Progenitor cell of endocrine pancreas (in vitro differentiated cells): ENCODE data around the gene AKT3. TPM values are rescaled to one million over a fixed set of nuclear protein-coding genes. Genes with fewer than 3 reads are reported as not detected.

Source experiments
- DNase-seq: peaks from one replicate; pipeline ENCODE4 v3.0.0; 2021; ENCODE audit warnings: low spot score; ENCODE audit not compliant: unreplicated experiment
- H3K27ac Mint-ChIP-seq: 2 replicates; pipeline ENCODE4 v1.8.0; 2021; ENCODE audit warnings: mild to moderate bottlenecking, moderate library complexity, mixed read lengths
- H3K27me3 Mint-ChIP-seq: 2 replicates; pipeline ENCODE4 v1.8.0; 2021; ENCODE audit warnings: mixed read lengths
- H3K36me3 Mint-ChIP-seq: 2 replicates; pipeline ENCODE4 v1.8.0; 2022; ENCODE audit warnings: mixed read lengths; ENCODE audit not compliant: insufficient read depth
- H3K4me1 Mint-ChIP-seq: 2 replicates; pipeline ENCODE4 v1.8.0; 2021; ENCODE audit warnings: low read depth, mixed read lengths
- H3K4me3 Mint-ChIP-seq: 2 replicates; pipeline ENCODE4 v1.8.0; 2021; ENCODE audit warnings: low read depth, mild to moderate bottlenecking, moderate library complexity, mixed read lengths
- H3K9me3 Mint-ChIP-seq: 2 replicates; pipeline ENCODE4 v1.8.0; 2021; ENCODE audit warnings: low read depth, mixed read lengths
- CTCF ChIP-seq: fragments of 200-600 bp; sonication (generic); IDR thresholded peaks from one replicate; pipeline ENCODE4 v1.5.0; 2021; ENCODE audit warnings: antibody characterized with exemption, mild to moderate bottlenecking; ENCODE audit not compliant: unreplicated experiment
- total RNA-seq: library from RNA; stranded (reverse); gene quantifications from 2 replicates; pipeline ENCODE4 v1.2.1, GENCODE V29; 2021

The AKT3 gene
- total RNA-seq, 1 donor from 2014 or later, result 45.5 TPM

GRCh38 chr1:243710467-243710866, 139.6 kb downstream of the AKT3 start:
- Mint-ChIP-seq H3K9me3 (no peaks in the 10 kb centered on the region), H3K4me3 (no peak overlapping the region), H3K27ac (no peak overlapping the region), H3K27me3 (no peaks in the 10 kb centered on the region), H3K4me1 (peaks cover 13% of the 10 kb centered on the region), H3K36me3 (no peaks in the 10 kb centered on the region)
- no peak for DNase-seq
- no peak for TF ChIP-seq CTCF

- H3K27ac Mint-ChIP-seq, result no peak overlapping the region
- no peak for DNase-seq
- H3K4me1 Mint-ChIP-seq, result peaks cover 5% of the 10 kb centered on the region
- no peaks in the 10 kb centered on the region for H3K36me3 Mint-ChIP-seq
- TF ChIP-seq CTCF, result peak; percentile 35
- no peak overlapping the region for H3K4me3 Mint-ChIP-seq
- H3K9me3 Mint-ChIP-seq, result no peaks in the 10 kb centered on the region
- no peaks in the 10 kb centered on the region for H3K27me3 Mint-ChIP-seq
These were observed 141.8 kb downstream of the AKT3 start for GRCh38 chr1:243708210-243708609.

GRCh38 chr1:243706563-243706962, 143.5 kb downstream of the AKT3 start:
- no peaks in the 10 kb centered on the region for H3K9me3 Mint-ChIP-seq

GRCh38 chr1:243705585-243705984, 144.5 kb downstream of the AKT3 start:
- Mint-ChIP-seq H3K27ac (no peak overlapping the region), H3K4me1 (peaks cover 3% of the 10 kb centered on the region), H3K4me3 (no peak overlapping the region), H3K9me3 (no peaks in the 10 kb centered on the region), H3K27me3 (no peaks in the 10 kb centered on the region), H3K36me3 (no peaks in the 10 kb centered on the region)
- DNase-seq, result no peak
- TF ChIP-seq CTCF, result no peak

More at GRCh38 chr1:243706563-243706962, 143.5 kb downstream of the AKT3 start:
- TF ChIP-seq CTCF, result no peak
- Mint-ChIP-seq H3K27me3 (no peaks in the 10 kb centered on the region), H3K4me1 (peaks cover 3% of the 10 kb centered on the region), H3K27ac (no peak overlapping the region), H3K4me3 (no peak overlapping the region), H3K36me3 (no peaks in the 10 kb centered on the region)
- DNase-seq, result no peak

GRCh38 chr1:243701872-243702271, 148.2 kb downstream of the AKT3 start:
- no peaks in the 10 kb centered on the region for H3K9me3 Mint-ChIP-seq
- no peak overlapping the region for H3K27ac Mint-ChIP-seq
- H3K4me3 Mint-ChIP-seq, result no peak overlapping the region
- no peak for DNase-seq
- no peak for TF ChIP-seq CTCF
- peaks cover 2% of the 10 kb centered on the region for H3K4me1 Mint-ChIP-seq
- H3K27me3 Mint-ChIP-seq, result no peaks in the 10 kb centered on the region
- H3K36me3 Mint-ChIP-seq, result no peaks in the 10 kb centered on the region
